Esophagus muscularis mucosa (tissue), 4 donors: ENCODE measurements around the gene TMEM234. TPM values are rescaled to one million over a fixed set of nuclear protein-coding genes. Genes with fewer than 3 reads are reported as not detected.

ENCODE experiments used
- DNase-seq: peaks from one replicate; pipeline ENCODE4 v3.0.0-alpha.2; 2017; ENCODE audit errors: extremely low spot score
- H3K27ac ChIP-seq, 4 donors: fragments of 200-600 bp; sonication (generic); replicated peaks in 1 of 4; 1 replicate in 3 of 4; 2 replicates in 1 of 4; pipeline ENCODE4 v1.5.1; 2016 to 2019; ENCODE audit warnings: mild to moderate bottlenecking in 1 of 4
- H3K27me3 ChIP-seq, 4 donors: fragments of 200-600 bp; sonication (generic); one replicate each; pipeline versions ENCODE4 v1.5.1 to v1.6.0; 2016 to 2019
- H3K36me3 ChIP-seq, 4 donors: fragments of 200-600 bp; sonication (generic); one replicate each; pipeline ENCODE4 v1.5.1; 2016 to 2019
- H3K4me1 ChIP-seq, 4 donors: fragments of 200-600 bp; sonication (generic); one replicate each; pipeline ENCODE4 v1.5.1; 2016 to 2019
- H3K4me3 ChIP-seq, 4 donors: fragments of 200-600 bp; sonication (generic); 1 replicate in 2 of 4; 2 replicates in 2 of 4; pipeline ENCODE4 v1.5.1; 2016 to 2019; ENCODE audit warnings: mild to moderate bottlenecking in 4 of 4, moderate library complexity in 1 of 4
- H3K9me3 ChIP-seq, 4 donors: fragments of 200-600 bp; sonication (generic); 1 replicate in 3 of 4; 2 replicates in 1 of 4; pipeline ENCODE4 v1.5.1; 2016 to 2019
- CTCF ChIP-seq, 3 experiments: fragments of 200-600 bp in 2 of 3; fragments of 450-650 bp in 1 of 3; sonication (generic) in 2 of 3; IDR thresholded peaks; one replicate each; pipeline ENCODE4 v1.5.1; 2017 to 2019; ENCODE audit warnings: antibody characterized with exemption in 3 of 3, mild to moderate bottlenecking in 2 of 3, moderate library complexity in 1 of 3
- EP300 ChIP-seq: sonication (generic); formaldehyde crosslinking; IDR thresholded peaks from one replicate; pipeline ENCODE4 v1.6.1; 2017; ENCODE audit warnings: antibody characterized with exemption
- POLR2A ChIP-seq: fragments of 450-650 bp; IDR thresholded peaks from one replicate; pipeline ENCODE4 v1.6.1; 2017; ENCODE audit warnings: antibody characterized with exemption, moderate library complexity, mild to moderate bottlenecking, low read depth
- POLR2AphosphoS5 ChIP-seq, 2 donors: sonication (generic); formaldehyde crosslinking; IDR thresholded peaks; one replicate each; pipeline ENCODE4 v1.6.1; 2017; ENCODE audit warnings: antibody characterized with exemption in 2 of 2
- WGBS: methylation state at CpG from one replicate; pipeline ENCODE4 v1.1.5; 2018; 5-methylcytosine and 5-hydroxymethylcytosine counted together
- intact Hi-C: fragments of 100-400 bp; cut with DNase I; formaldehyde crosslinking; loops from one replicate; pipeline ENCODE4 v1.15.1; 2023
- total RNA-seq, 4 donors: library from RNA; depleted of rRNA; stranded (reverse); fragments of >200 nt; gene quantifications; one replicate each; pipeline versions ENCODE4 v1.1.0 to v1.2.1, GENCODE V29; 2016

Gene TMEM234
- total RNA-seq, 4 donors from 2014 or later, result 6.6 to 10.0 (median 8.2) TPM

DNA sequence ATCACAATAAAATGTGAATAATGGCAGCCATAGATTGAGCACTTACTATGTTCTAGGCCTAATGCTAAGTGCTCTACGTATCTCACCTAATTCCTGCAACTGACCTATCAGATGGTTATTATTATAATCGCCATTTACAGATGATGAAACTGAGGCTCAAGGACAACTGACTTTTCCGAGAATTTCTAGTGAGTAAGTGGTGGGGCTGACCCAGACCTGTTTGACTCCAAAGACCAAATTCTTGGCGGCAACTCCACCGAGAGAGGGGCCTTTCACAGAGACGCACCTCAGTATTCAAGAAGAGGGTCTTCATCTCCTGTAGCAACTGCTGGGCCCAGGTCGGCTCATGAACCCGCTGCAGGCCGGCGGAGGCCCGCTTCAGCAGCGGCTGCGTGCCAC lies 573 bp downstream of the TMEM234 start:
- Histone ChIP-seq H3K27me3 (no peaks in the 10 kb centered on the region), H3K27ac (peak overlapping the region; percentile 88 to 95 (median 89)), H3K36me3 (peaks cover 30 to 69% (median 49%) of the 10 kb centered on the region in 4 donors), H3K9me3 (no peaks in the 10 kb centered on the region), H3K4me3 (peak overlapping the region; percentile 79 to 85 (median 83)), H3K4me1 (peaks cover 27 to 52% (median 38%) of the 10 kb centered on the region in 4 donors)
- TF ChIP-seq EP300 (no peak), POLR2AphosphoS5 (IDR thresholded peaks at IDR 0.05) (no peak), CTCF (IDR thresholded peaks at IDR 0.05) (no peak), POLR2A (no peak)
- intact Hi-C loops, result no loop called here
- WGBS, result 17% methylated on average over 5 of the region's 13 CpGs
- no peak for DNase-seq

- no peak for DNase-seq
- Histone ChIP-seq H3K27me3 (no peaks in the 10 kb centered on the region), H3K36me3 (peaks cover 31 to 69% (median 49%) of the 10 kb centered on the region in 4 donors), H3K4me1 (peaks cover 27 to 51% (median 40%) of the 10 kb centered on the region in 4 donors), H3K9me3 (no peaks in the 10 kb centered on the region), H3K27ac (peak overlapping the region in 3 of 4 donors; percentile 89 to 95 (median 89)), H3K4me3 (peak overlapping the region; percentile 79 to 85 (median 83))
- no peak for TF ChIP-seq POLR2A
- TF ChIP-seq POLR2AphosphoS5 (IDR thresholded peaks at IDR 0.05), result no peak
- no peak for TF ChIP-seq EP300
- no peak for TF ChIP-seq CTCF (IDR thresholded peaks at IDR 0.05)
- intact Hi-C loops, result no loop called here
- 92% methylated on average over 4 of the region's 4 CpGs for WGBS
Measured at GRCh38 chr1:32220746-32221580, 1.2 kb downstream of the TMEM234 start.

DNA sequence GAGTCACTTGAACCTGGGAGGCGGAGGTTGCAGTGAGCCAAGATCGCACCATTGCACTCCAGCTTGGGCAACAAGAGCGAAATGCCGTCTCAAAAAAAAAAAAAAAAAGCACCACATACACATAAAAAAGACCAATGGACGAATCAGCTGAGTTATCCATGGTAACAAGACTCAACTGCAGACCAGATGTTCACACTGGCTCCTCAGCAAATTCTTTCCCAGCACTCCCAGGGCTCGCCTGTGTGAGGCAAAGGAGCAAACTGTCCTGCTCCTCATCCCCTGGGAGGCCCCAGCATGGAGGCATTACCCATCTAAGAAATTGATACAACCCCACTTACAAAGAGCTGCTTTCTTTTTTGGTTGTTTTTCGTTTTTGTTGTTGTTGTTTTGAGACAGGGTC lies 3.1 kb downstream of the TMEM234 start:
- peaks cover 29 to 50% (median 37%) of the 10 kb centered on the region in 4 donors for H3K4me1 ChIP-seq
- no peak overlapping the region for H3K27ac ChIP-seq
- no peaks in the 10 kb centered on the region for H3K9me3 ChIP-seq
- TF ChIP-seq POLR2A (no peak), EP300 (no peak)
- DNase-seq, result no peak
- WGBS, result 88% methylated on average over 7 of the region's 7 CpGs
- peaks cover 29 to 66% (median 46%) of the 10 kb centered on the region in 4 donors for H3K36me3 ChIP-seq
- H3K27me3 ChIP-seq, result no peaks in the 10 kb centered on the region
- no peak overlapping the region for H3K4me3 ChIP-seq
- intact Hi-C loops, result no loop called here

DNA sequence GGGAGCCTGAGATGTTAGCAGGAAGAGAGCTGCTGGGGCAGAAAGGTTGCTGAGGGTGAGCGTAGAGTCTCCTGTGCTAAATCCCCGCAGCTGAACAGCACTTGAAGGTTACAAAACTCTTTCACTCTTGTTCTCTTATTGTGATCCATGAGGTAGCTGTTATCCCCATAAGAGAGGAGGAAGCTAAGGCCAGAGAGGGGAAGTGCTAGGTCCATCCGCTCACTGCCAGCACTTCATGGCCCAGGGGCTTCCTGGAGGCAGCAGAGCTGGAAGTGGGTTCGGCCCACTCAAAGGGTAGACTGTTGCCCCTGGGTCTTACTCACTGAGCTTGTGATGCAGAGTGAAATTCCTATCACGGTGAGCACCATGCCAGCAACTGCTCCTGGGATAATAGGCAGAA lies 5.6 kb downstream of the TMEM234 start:
- intact Hi-C loops, result no loop called here
- no peaks in the 10 kb centered on the region for H3K9me3 ChIP-seq
- H3K4me3 ChIP-seq, result no peak overlapping the region
- WGBS, result 94% methylated on average over 4 of the region's 5 CpGs
- no peak for TF ChIP-seq POLR2A
- TF ChIP-seq EP300, result no peak
- peaks cover 28 to 72% (median 44%) of the 10 kb centered on the region in 4 donors for H3K36me3 ChIP-seq
- peaks cover 14 to 33% (median 20%) of the 10 kb centered on the region in 4 donors for H3K4me1 ChIP-seq
- no peak overlapping the region for H3K27ac ChIP-seq
- H3K27me3 ChIP-seq, result no peaks in the 10 kb centered on the region
- DNase-seq, result no peak

DNA sequence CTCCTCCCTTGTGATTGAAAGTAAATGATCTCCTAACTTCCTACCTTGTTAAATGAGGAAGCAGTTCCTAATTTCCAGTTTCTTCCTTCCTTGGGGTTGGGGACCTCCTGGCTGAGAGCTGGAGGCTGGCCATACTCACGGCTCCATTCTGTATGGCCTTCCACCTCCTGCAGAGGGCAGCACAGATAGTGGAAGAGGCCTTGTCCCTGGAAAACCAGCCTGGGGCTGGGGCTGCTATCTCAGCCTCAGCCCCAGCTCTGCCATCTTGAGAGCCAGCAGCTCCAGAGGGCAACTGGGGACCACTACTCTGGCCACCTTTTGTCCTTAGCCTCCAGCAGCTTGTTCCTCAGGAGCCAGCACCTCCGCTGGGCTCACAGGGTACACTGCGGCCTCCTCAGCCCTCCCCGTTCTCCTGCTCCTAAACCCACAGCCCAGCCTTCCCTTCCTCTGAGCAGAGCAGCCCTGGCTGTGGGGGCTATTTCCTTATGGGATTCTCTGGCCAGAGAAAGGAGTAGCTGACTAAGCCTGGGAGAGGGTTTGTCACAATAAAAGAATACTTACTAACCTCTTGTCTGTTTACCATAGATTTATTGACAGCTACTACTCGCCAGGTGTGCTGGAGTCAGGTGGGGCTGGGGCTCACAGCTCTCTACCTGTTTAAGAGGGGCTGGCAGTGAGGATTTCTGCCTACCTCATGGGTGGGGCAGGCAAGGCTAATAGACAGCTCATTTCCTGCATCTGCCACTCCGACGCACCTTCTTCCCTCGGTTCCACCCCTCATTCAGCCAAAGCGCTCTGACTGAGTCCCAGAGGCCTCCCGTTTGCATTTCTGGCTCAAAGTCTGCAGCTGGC lies 6.3 kb downstream of the TMEM234 start:
- Histone ChIP-seq H3K27me3 (no peaks in the 10 kb centered on the region), H3K9me3 (no peaks in the 10 kb centered on the region), H3K4me1 (peaks cover 7 to 26% (median 13%) of the 10 kb centered on the region in 4 donors), H3K27ac (peak overlapping the region in 2 of 4 donors; percentile 39 to 43), H3K4me3 (no peak overlapping the region), H3K36me3 (peaks cover 28 to 72% (median 44%) of the 10 kb centered on the region in 4 donors)
- no peak for DNase-seq
- peak in 1 of 2 donors; percentile 24 for TF ChIP-seq POLR2AphosphoS5 (IDR thresholded peaks at IDR 0.05)
- TF ChIP-seq EP300, result no peak
- peak; percentile 60 to 76 (median 68) for TF ChIP-seq CTCF (IDR thresholded peaks at IDR 0.05)
- intact Hi-C loops, result no loop called here
- 75% methylated on average over 10 of the region's 10 CpGs for WGBS
